ENCODE results near the gene NPRL2.

The NPRL2 gene

GRCh38 chr3:50323092-50323600 lies 27.4 kb downstream of the NPRL2 start:
- Histone ChIP-seq H3K4me1 (ENCODE audit: insufficient read depth, low read length, severe bottlenecking) (peaks cover 43% of the 10 kb centered on the region), H3K9ac (ENCODE audit: low read length) (no peak overlapping the region; the same call in 1 of the 2 replicates)

GRCh38 chr3:50322386-50323091 lies 28.0 kb downstream of the NPRL2 start, which contains the start of gene HYAL2:
HYAL2 (minus strand) TSS chr3:50322745; CDS start chr3:50320489, 2,256 bp downstream.
- H3K36me3 ChIP-seq (ENCODE audit: insufficient read depth, low read length) = peaks cover 10% of the 10 kb centered on the region; the same call in 1 of the 2 replicates

More at GRCh38 chr3:50323092-50323600, 27.4 kb downstream of the NPRL2 start:
- no peaks in the 10 kb centered on the region for H3K27me3 ChIP-seq (ENCODE audit: insufficient read depth, low read length)
- peak overlapping the region; percentile 11 for H3K27ac ChIP-seq (ENCODE audit: low read depth, low read length, poor library complexity, severe bottlenecking)
- H3K9me2 ChIP-seq (ENCODE audit: low read depth, low read length) = no peaks in the 10 kb centered on the region
- H3K4me3 ChIP-seq (ENCODE audit: low read depth, low read length, poor library complexity, severe bottlenecking) = no peak overlapping the region
- H3F3A ChIP-seq (ENCODE audit: insufficient read depth, low read length) = no peaks in the 10 kb centered on the region
- no peaks in the 10 kb centered on the region for H3K9me3 ChIP-seq (ENCODE audit: low read length)
- H3K79me2 ChIP-seq (ENCODE audit: insufficient read depth, low read length) = peaks cover 7% of the 10 kb centered on the region; the same call in 1 of the 2 replicates
- H2AFZ ChIP-seq (ENCODE audit: low read length) = no peak overlapping the region
- peaks cover 10% of the 10 kb centered on the region; the same call in 1 of the 2 replicates for H3K36me3 ChIP-seq (ENCODE audit: insufficient read depth, low read length)
- TF ChIP-seq, protein P1, sequence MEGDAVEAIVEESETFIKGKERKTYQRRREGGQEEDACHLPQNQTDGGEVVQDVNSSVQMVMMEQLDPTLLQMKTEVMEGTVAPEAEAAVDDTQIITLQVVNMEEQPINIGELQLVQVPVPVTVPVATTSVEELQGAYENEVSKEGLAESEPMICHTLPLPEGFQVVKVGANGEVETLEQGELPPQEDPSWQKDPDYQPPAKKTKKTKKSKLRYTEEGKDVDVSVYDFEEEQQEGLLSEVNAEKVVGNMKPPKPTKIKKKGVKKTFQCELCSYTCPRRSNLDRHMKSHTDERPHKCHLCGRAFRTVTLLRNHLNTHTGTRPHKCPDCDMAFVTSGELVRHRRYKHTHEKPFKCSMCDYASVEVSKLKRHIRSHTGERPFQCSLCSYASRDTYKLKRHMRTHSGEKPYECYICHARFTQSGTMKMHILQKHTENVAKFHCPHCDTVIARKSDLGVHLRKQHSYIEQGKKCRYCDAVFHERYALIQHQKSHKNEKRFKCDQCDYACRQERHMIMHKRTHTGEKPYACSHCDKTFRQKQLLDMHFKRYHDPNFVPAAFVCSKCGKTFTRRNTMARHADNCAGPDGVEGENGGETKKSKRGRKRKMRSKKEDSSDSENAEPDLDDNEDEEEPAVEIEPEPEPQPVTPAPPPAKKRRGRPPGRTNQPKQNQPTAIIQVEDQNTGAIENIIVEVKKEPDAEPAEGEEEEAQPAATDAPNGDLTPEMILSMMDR (IDR thresholded peaks at IDR 0.05; ENCODE audit: low read length) = no peak
- TF ChIP-seq EZH2 (IDR thresholded peaks at IDR 0.05; ENCODE audit: borderline replicate concordance, low read length) = no peak
- H3K4me2 ChIP-seq (ENCODE audit: low read length) = no peak overlapping the region
- H4K20me1 ChIP-seq (ENCODE audit: insufficient read depth, low read length) = no peaks in the 10 kb centered on the region

GRCh38 chr3:50322115-50322385 lies 28.5 kb downstream of the NPRL2 start:
- TF ChIP-seq, protein P1 (IDR thresholded peaks at IDR 0.05; ENCODE audit: low read length) = no peak
- no peak for TF ChIP-seq EZH2 (IDR thresholded peaks at IDR 0.05; ENCODE audit: borderline replicate concordance, low read length)
- Histone ChIP-seq H3K36me3 (ENCODE audit: insufficient read depth, low read length) (peaks cover 10% of the 10 kb centered on the region; the same call in 1 of the 2 replicates), H3K27me3 (ENCODE audit: insufficient read depth, low read length) (no peaks in the 10 kb centered on the region), H3K4me2 (ENCODE audit: low read length) (peak overlapping the region; percentile 90), H3K9me3 (ENCODE audit: low read length) (no peaks in the 10 kb centered on the region), H4K20me1 (ENCODE audit: insufficient read depth, low read length) (no peaks in the 10 kb centered on the region), H2AFZ (ENCODE audit: low read length) (no peak overlapping the region), H3K9me2 (ENCODE audit: low read depth, low read length) (no peaks in the 10 kb centered on the region), H3K4me1 (ENCODE audit: insufficient read depth, low read length, severe bottlenecking) (peaks cover 48% of the 10 kb centered on the region), H3K4me3 (ENCODE audit: low read depth, low read length, poor library complexity, severe bottlenecking) (peak overlapping the region; percentile 84), H3K27ac (ENCODE audit: low read depth, low read length, poor library complexity, severe bottlenecking) (peak overlapping the region; percentile 3), H3F3A (ENCODE audit: insufficient read depth, low read length) (no peaks in the 10 kb centered on the region), H3K9ac (ENCODE audit: low read length) (peak overlapping the region; percentile 48; the same call in 1 of the 2 replicates), H3K79me2 (ENCODE audit: insufficient read depth, low read length) (no peaks in the 10 kb centered on the region)

More at GRCh38 chr3:50322386-50323091, 28.0 kb downstream of the NPRL2 start, which contains the start of gene HYAL2:
- Histone ChIP-seq H3K9ac (ENCODE audit: low read length) (peak within 1 kb of the TSS; percentile 76), H2AFZ (ENCODE audit: low read length) (no peak within 1 kb of the TSS), H4K20me1 (ENCODE audit: insufficient read depth, low read length) (no peaks in the 10 kb centered on the region), H3K79me2 (ENCODE audit: insufficient read depth, low read length) (peaks cover 5% of the 10 kb centered on the region; the same call in 1 of the 2 replicates), H3K9me3 (ENCODE audit: low read length) (no peaks in the 10 kb centered on the region), H3K9me2 (ENCODE audit: low read depth, low read length) (no peaks in the 10 kb centered on the region), H3K4me1 (ENCODE audit: insufficient read depth, low read length, severe bottlenecking) (peaks cover 48% of the 10 kb centered on the region), H3K27me3 (ENCODE audit: insufficient read depth, low read length) (no peaks in the 10 kb centered on the region), H3K27ac (ENCODE audit: low read depth, low read length, poor library complexity, severe bottlenecking) (peak within 1 kb of the TSS; percentile 64), H3K4me3 (ENCODE audit: low read depth, low read length, poor library complexity, severe bottlenecking) (peak within 1 kb of the TSS; percentile 84), H3F3A (ENCODE audit: insufficient read depth, low read length) (no peaks in the 10 kb centered on the region), H3K4me2 (ENCODE audit: low read length) (peak within 1 kb of the TSS; percentile 90)
- TF ChIP-seq EZH2 (IDR thresholded peaks at IDR 0.05; ENCODE audit: borderline replicate concordance, low read length) = no peak
- TF ChIP-seq, protein P1 (IDR thresholded peaks at IDR 0.05; ENCODE audit: low read length) = no peak

Measured in OCI-LY1 (cell line).